ENCODE results near the gene UBE3A.

Gene UBE3A

DNA sequence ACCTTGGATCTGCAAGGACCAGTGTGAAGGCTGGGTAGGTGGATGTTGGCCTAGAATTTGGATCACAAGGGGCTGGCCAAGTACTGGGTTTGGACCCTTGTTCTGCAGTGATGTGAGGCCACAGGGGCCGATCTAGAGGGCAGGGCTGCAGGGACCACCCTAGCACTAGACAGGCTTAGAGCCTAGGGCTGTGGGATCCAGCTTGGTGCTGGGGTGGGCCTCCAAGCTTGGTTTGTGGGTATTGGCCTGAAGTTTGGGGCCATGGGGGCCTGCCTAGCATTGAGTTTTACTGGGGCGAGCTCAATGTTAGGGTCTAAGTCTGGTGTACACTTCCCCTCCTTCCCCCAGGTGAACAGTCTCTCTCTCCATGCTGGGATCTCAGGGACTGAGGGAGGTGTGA is 36.5 kb downstream of the UBE3A start:
- FAIRE-seq = no peak

GRCh38 chr15:25401501-25401900 is 37.3 kb downstream of the UBE3A start:
- no peak for FAIRE-seq

- FAIRE-seq = no peak
Measured at GRCh38 chr15:25397100-25397499, 41.7 kb downstream of the UBE3A start.

- no peak for FAIRE-seq
Measured at GRCh38 chr15:25394898-25395297, 43.9 kb downstream of the UBE3A start.

DNA sequence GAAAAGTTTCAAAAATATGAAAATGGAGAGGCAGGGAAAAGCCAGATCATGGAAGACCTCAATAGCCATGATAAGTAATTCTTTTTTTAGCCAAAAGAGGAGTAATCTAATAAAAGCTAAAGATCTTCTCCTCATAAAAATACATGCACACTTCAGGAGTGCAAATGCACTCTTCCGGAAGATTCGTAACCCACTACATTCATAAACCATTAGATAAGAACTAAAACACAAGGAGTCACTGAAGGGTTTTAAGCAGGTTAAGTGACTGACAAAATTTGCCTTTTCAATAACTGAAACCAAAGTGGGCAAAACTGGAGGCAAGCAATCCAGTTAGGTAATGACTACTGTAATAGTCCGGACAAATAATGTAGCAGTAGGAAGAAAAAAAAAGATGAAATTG is 46.0 kb downstream of the UBE3A start:
- FAIRE-seq = no peak

DNA sequence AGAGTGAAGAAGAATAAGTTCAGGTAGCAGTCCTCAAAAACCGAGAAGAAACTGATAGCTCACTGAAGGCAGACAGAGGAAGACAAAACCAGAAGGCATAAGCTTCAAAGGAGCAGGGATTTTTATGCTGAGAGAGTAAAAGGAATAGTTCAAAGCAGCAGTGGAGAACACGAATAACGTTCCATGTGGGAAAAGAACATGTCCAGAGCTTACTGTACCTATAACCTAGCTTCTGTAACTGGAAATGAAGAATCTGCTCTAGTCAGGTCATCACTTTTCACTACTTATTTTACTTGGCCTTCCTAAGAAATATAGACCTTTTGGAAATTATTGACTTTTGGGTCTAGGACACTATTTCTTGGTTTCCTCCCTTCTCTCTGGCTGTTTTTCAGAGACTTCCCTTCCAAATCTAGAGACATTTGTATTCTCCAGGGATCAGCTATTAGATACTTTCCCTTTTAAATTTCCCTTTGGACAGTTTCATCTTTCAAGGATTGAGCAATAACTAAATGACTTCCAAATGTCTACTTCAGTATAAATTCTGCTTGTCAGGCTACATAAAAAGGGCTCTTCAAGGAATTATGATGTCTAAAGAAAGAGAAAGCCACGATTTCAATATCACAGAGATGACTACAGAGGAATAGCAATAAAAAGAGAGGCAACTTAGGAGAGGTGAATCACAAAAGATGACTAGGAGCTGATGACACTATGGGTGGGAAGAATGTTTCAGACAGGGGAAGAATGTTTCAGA is 46.7 kb downstream of the UBE3A start:
- FAIRE-seq = no peak

GRCh38 chr15:25385986-25386385 is 52.8 kb downstream of the UBE3A start:
- no peak for FAIRE-seq

GRCh38 chr15:25381579-25381978 is 57.2 kb downstream of the UBE3A start:
- no peak for FAIRE-seq

- FAIRE-seq = no peak
Measured at GRCh38 chr15:25378501-25378901, 60.3 kb downstream of the UBE3A start.

DNA sequence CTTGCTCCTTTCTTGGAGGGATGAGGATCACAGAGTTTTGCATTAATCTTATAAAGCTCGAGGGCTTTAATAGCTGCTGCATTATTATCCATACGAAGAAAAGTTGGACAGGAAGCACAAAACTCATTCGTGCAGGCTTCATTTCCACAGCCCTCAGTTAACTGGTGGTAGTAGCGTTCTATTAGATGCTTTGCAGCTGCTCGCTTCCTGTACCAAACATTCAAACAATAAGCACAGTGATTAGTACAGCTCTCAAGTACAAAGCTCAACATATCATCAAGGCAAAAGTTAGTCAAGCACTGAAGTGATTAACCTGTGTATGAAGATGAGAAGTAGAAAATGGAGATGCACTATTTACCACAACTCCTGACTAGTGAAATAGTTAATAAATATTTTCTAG is 63.3 kb downstream of the UBE3A start:
- FAIRE-seq = no peak

GRCh38 chr15:25374143-25374542 is 64.7 kb downstream of the UBE3A start:
- FAIRE-seq = no peak

DNA sequence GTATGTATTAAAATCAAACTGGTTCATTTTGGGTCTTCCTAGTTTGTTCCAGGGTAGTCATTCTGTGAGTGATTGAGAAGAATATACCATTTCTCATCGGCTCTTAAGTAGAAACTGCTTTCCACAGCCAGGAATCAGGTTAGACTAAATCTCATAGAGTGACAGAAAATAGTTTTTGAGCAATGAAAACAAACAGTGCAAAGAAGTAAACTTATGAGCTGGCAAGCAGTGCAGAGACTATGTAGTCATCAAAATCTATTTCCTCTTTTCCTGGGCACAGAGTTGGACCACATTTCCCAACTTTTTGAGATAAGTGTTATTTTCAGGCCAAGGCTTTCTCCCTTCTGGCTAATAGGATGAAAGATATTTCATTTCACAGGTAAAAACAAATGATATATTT is 66.5 kb downstream of the UBE3A start:
- no peak for FAIRE-seq

GRCh38 chr15:25368850-25369249 is 70.0 kb downstream of the UBE3A start:
- FAIRE-seq = no peak

DNA sequence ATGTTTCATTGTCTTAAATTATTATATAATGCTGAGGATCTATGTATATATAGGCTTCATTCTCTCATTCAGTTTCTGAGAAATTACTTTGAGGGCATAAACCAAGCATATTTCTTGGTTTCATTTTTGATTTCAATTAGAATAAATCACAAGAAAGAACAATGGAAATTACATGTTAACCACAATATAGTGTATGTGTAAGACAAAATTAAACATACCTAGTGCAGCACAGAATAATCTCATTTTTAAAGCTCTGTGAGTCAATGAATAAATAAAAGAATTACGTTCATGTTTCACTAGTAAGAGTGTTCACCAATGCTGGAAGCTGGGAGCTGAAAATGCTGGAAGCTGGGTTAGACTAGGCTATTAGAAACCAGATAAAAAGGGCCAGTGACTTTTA is 72.8 kb downstream of the UBE3A start:
- FAIRE-seq = no peak

DNA sequence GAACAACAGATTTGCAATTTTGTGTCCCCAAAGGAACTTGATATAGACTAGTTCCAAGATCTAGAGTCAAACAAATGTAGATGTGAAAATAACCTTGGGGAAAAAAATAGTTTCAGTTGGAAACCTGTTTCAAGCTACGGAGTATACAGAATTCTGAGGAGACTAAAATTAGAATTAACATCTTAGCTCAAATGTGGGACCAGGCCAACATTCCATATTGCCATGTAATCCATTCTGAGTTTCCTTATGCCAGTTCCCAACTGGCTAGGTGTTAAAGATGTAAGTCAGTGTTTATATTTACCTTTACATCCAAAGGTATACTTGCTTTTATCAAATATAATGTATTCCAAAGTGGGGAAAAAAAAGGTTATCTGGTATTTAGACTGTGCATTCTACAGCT is 76.3 kb downstream of the UBE3A start:
- FAIRE-seq = no peak

DNA sequence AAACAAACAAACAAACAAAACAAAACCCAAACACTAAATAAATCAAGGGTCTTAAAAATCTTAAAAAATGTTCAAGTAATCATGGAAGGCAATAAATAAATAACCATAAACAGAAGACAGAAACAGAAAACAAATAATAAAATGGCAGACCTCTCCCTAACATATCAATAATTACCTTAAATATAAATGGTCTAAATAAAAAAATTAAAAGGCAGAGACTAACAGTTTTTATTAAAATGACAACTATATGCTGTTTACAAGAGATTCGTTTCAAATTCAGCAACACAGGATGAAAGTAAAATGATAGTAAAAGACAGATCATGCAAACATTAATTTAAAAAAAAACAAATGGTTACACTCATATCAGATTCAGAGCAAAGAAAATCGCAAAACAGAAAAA is 91.1 kb downstream of the UBE3A start:
- FAIRE-seq = peak; percentile 59

DNA sequence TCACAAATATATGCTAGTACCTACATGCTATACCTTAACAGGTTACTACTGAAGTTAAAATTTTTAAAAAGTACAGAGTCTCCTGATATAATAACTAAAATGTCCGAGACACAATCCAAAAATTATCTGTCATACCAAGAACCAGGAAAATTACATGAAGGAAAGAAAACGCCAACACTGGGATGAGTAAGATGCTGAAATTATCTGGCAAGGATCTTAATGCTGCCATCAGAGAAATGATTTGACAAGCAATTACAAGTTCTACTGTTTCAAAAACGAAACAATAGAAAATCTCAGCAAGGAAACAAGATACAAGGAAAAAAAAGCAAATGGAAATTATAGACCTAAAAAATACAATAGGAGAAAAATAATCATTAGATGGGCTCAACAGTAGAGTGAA is 92.5 kb downstream of the UBE3A start:
- no peak for FAIRE-seq

- FAIRE-seq = no peak
Measured at GRCh38 chr15:25345943-25346342, 92.9 kb downstream of the UBE3A start.

GRCh38 chr15:25342629-25343028 is 96.2 kb downstream of the UBE3A start:
- no peak for FAIRE-seq

DNA sequence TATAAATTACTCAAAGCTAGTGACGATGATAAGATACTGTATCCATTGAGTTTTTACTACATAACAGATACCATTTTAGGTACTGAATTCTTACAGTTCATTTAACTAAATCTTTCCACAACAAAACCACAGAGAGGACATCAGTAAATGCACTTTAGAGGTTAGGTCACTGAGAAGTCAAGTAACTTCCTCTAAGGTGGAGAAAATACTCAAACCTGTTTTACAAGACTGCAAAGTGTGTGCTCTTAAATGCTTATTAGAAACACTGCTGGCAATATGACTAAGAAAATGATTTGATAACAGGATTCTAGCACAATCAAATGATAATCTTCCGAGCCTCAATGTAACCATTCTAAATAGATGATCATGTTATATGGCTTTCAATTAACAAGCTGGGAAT is 99.4 kb downstream of the UBE3A start:
- FAIRE-seq = no peak

DNA sequence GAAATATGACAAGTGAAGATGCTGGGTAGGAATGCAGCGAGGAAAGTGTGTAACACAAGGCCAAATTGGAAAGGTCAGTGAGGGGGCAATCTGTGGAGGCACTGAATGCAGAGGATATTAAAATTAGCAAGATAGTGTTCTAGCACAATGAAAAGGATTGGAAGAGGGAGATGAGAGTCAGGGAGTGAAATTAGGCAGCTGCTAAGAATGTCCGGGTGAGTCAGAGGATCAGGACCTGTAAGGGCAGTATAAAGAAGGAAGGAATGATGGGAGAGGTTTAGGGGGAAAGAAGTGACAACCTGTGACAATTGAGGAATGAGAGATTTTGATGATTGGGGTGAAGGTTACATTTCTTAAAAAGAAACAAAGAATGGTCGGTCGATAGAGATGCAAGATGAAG is 103.5 kb downstream of the UBE3A start:
- FAIRE-seq = no peak

- no peak for FAIRE-seq
Measured at GRCh38 chr15:25333049-25333448, 105.8 kb downstream of the UBE3A start.

GRCh38 chr15:25332306-25332705 is 106.5 kb downstream of the UBE3A start:
- no peak for FAIRE-seq

- no peak for FAIRE-seq
Measured at GRCh38 chr15:25331860-25332259, 107.0 kb downstream of the UBE3A start.

DNA sequence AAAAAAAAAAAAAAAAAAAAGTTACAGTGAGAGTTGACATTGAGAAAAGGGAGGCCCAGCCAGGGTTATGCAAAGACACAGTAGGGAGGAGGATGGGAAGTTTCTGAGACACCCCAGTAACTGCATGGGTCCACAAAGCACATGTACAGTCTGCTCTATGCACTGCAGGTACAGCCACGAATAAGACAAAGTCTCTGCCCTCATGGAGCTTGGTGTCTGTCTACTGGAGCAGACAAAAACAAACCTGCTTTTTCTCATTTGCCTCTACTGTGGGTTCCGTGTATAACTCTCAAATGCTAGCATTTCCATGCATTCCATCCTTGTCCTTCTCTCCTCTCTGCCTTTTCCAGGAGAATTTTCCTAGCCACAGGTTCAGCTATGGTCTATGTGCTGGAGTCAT is 107.4 kb downstream of the UBE3A start:
- FAIRE-seq = no peak

DNA sequence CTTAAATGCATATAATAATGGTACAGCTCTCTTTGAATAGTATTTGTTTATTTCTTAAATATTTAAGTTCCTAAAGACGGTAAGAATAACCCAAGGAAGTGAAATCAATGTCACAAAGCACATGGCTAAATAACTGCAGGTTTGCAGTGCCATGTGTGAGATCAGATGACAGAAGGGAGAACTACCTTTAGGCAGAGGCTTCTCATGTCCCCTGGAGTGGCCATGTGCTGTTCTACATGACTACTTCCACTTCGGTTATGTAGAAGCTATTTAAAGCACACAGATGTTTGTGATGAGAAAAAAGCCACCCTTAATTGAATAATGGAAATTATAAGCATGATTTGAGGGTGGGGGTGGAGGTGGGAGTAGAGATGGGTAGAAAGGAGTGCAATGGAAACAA is 109.1 kb downstream of the UBE3A start:
- no peak for FAIRE-seq

Data from A204.1 (cell line).